Activated naive CD4-positive, alpha-beta T cell treated with anti-CD3 and anti-CD28 coated beads, Interleukin-2, amount 50 U/mL, for 72 hours (primary cell): ENCODE data around the gene RHPN2. TPM values are rescaled to one million over a fixed set of nuclear protein-coding genes. Genes with fewer than 3 reads are reported as not detected.

Source experiments
- ATAC-seq, 2 donors: fragments of 150-1000 bp; cut with Tn5 transposase; 2 replicates each; pipeline ENCODE4 v1.10.0; 2021; ENCODE audit warnings: mild to moderate bottlenecking in 2 of 2, moderate library complexity in 2 of 2
- DNase-seq, 2 donors: peaks; one replicate each; pipeline ENCODE4 v3.0.0; 2021 to 2022; ENCODE audit warnings: low spot score in 2 of 2
- H3K27ac Mint-ChIP-seq, 2 donors: one replicate each; pipeline ENCODE4 v1.8.0; 2022; ENCODE audit warnings: mild to moderate bottlenecking in 2 of 2, mixed read lengths in 2 of 2
- H3K36me3 Mint-ChIP-seq, 2 donors: one replicate each; pipeline ENCODE4 v1.8.0; 2022; ENCODE audit warnings: mixed read lengths in 2 of 2
- H3K9me3 Mint-ChIP-seq, 2 donors: one replicate each; pipeline ENCODE4 v1.8.0; 2022; ENCODE audit warnings: mixed read lengths in 2 of 2
- total RNA-seq, 2 donors: library from RNA; stranded (reverse); gene quantifications; one replicate each; pipeline ENCODE4 v1.2.3, GENCODE V29; 2022

Gene RHPN2
- total RNA-seq, 2 donors from 2014 or later, result 2.0 to 4.7 TPM

GRCh38 chr19:33080761-33081681 lies 16.3 kb upstream of the RHPN2 start, which contains the start of gene GPATCH1:
GPATCH1 (plus strand) TSS chr19:33081181; CDS start chr19:33081194, 13 bp downstream.
- DNase-seq (peak; percentile 87 to 90), ATAC-seq (peak; percentile 95 to 96)
- peak within 1 kb of the TSS; percentile 94 to 97 for H3K27ac Mint-ChIP-seq
- H3K9me3 Mint-ChIP-seq, result no peaks in the 10 kb centered on the region
- peaks cover 11 to 12% of the 10 kb centered on the region in 2 donors for H3K36me3 Mint-ChIP-seq

GRCh38 chr19:33075519-33075918 lies 10.8 kb upstream of the RHPN2 start:
- no peak for ATAC-seq
- Mint-ChIP-seq H3K9me3 (no peaks in the 10 kb centered on the region), H3K36me3 (no peaks in the 10 kb centered on the region), H3K27ac (no peak overlapping the region)
- DNase-seq, result no peak

- no peak for DNase-seq
- Mint-ChIP-seq H3K36me3 (no peaks in the 10 kb centered on the region), H3K9me3 (no peaks in the 10 kb centered on the region), H3K27ac (no peak overlapping the region)
- no peak for ATAC-seq
Observed at GRCh38 chr19:33071887-33072286, 7.2 kb upstream of the RHPN2 start.

GRCh38 chr19:33067121-33067520 lies 2.4 kb upstream of the RHPN2 start:
- DNase-seq, result no peak
- Mint-ChIP-seq H3K27ac (no peak overlapping the region), H3K36me3 (no peaks in the 10 kb centered on the region), H3K9me3 (no peaks in the 10 kb centered on the region)
- no peak for ATAC-seq

GRCh38 chr19:33066543-33066942 lies 1.9 kb upstream of the RHPN2 start:
- no peaks in the 10 kb centered on the region for H3K9me3 Mint-ChIP-seq
- H3K27ac Mint-ChIP-seq, result no peak overlapping the region
- no peak for DNase-seq
- no peak for ATAC-seq
- H3K36me3 Mint-ChIP-seq, result no peaks in the 10 kb centered on the region

- ATAC-seq (peak; percentile 65 to 76), DNase-seq (peak in 1 of 2 donors; percentile 47)
- Mint-ChIP-seq H3K9me3 (no peaks in the 10 kb centered on the region), H3K36me3 (no peaks in the 10 kb centered on the region), H3K27ac (no peak overlapping the region)
Observed at GRCh38 chr19:33064458-33064791, 263 bp downstream of the RHPN2 start.

- ATAC-seq (peak in 1 of 2 donors; percentile 11), DNase-seq (peak in 1 of 2 donors; percentile 4)
- Mint-ChIP-seq H3K36me3 (no peaks in the 10 kb centered on the region), H3K27ac (no peak overlapping the region), H3K9me3 (no peaks in the 10 kb centered on the region)
Observed at GRCh38 chr19:33063753-33064457, 783 bp downstream of the RHPN2 start.

- no peak for DNase-seq
- H3K36me3 Mint-ChIP-seq, result no peaks in the 10 kb centered on the region
- ATAC-seq, result no peak
- no peaks in the 10 kb centered on the region for H3K9me3 Mint-ChIP-seq
- H3K27ac Mint-ChIP-seq, result no peak overlapping the region
Observed at GRCh38 chr19:33063356-33063752, 1.3 kb downstream of the RHPN2 start.

GRCh38 chr19:33062902-33063301 lies 1.8 kb downstream of the RHPN2 start:
- H3K27ac Mint-ChIP-seq, result no peak overlapping the region
- H3K36me3 Mint-ChIP-seq, result no peaks in the 10 kb centered on the region
- no peak for DNase-seq
- no peak for ATAC-seq
- no peaks in the 10 kb centered on the region for H3K9me3 Mint-ChIP-seq

- no peak for ATAC-seq
- DNase-seq, result no peak
- H3K36me3 Mint-ChIP-seq, result no peaks in the 10 kb centered on the region
- no peaks in the 10 kb centered on the region for H3K9me3 Mint-ChIP-seq
- H3K27ac Mint-ChIP-seq, result peak overlapping the region in 1 of 2 donors; percentile 81
Observed at GRCh38 chr19:33060586-33060985, 4.1 kb downstream of the RHPN2 start.

- Mint-ChIP-seq H3K9me3 (no peaks in the 10 kb centered on the region), H3K27ac (no peak overlapping the region), H3K36me3 (no peaks in the 10 kb centered on the region)
- DNase-seq (no peak), ATAC-seq (no peak)
Observed at GRCh38 chr19:33055718-33056117, 9.0 kb downstream of the RHPN2 start.

GRCh38 chr19:33054623-33055022 lies 10.1 kb downstream of the RHPN2 start:
- Mint-ChIP-seq H3K27ac (no peak overlapping the region), H3K36me3 (no peaks in the 10 kb centered on the region), H3K9me3 (no peaks in the 10 kb centered on the region)
- DNase-seq (no peak), ATAC-seq (no peak)

- ATAC-seq (no peak), DNase-seq (no peak)
- no peaks in the 10 kb centered on the region for H3K36me3 Mint-ChIP-seq
- H3K9me3 Mint-ChIP-seq, result no peaks in the 10 kb centered on the region
- no peak overlapping the region for H3K27ac Mint-ChIP-seq
Observed at GRCh38 chr19:33052352-33052972, 12.2 kb downstream of the RHPN2 start.

GRCh38 chr19:33050110-33050509 lies 14.6 kb downstream of the RHPN2 start:
- H3K27ac Mint-ChIP-seq, result no peak overlapping the region
- ATAC-seq, result no peak
- no peaks in the 10 kb centered on the region for H3K36me3 Mint-ChIP-seq

GRCh38 chr19:33048806-33049676 lies 15.6 kb downstream of the RHPN2 start:
- H3K36me3 Mint-ChIP-seq, result no peaks in the 10 kb centered on the region
- no peaks in the 10 kb centered on the region for H3K9me3 Mint-ChIP-seq
- H3K27ac Mint-ChIP-seq, result no peak overlapping the region
- DNase-seq, result no peak
- ATAC-seq, result no peak

More at GRCh38 chr19:33050110-33050509, 14.6 kb downstream of the RHPN2 start:
- no peaks in the 10 kb centered on the region for H3K9me3 Mint-ChIP-seq
- DNase-seq, result no peak

- Mint-ChIP-seq H3K27ac (no peak overlapping the region), H3K36me3 (no peaks in the 10 kb centered on the region), H3K9me3 (no peaks in the 10 kb centered on the region)
- DNase-seq, result no peak
- ATAC-seq, result no peak
Observed at GRCh38 chr19:33047422-33047821, 17.3 kb downstream of the RHPN2 start.
